Mesothelial cell of epicardium (in vitro differentiated cells): Measurements from ENCODE around the gene GALNT10. TPM values are rescaled to one million over a fixed set of nuclear protein-coding genes. Genes with fewer than 3 reads are reported as not detected.

Experiments
- DNase-seq, 2 experiments: peaks; one replicate each; pipeline ENCODE4 v3.0.0; 2021; ENCODE audit warnings: low spot score in 2 of 2; ENCODE audit not compliant: unreplicated experiment in 2 of 2
- H3K27ac Mint-ChIP-seq: 2 replicates; pipeline ENCODE4 v1.8.0; 2021; ENCODE audit warnings: mixed read lengths
- H3K27me3 Mint-ChIP-seq: 2 replicates; pipeline ENCODE4 v1.8.0; 2021; ENCODE audit warnings: low read depth, mixed read lengths
- H3K36me3 Mint-ChIP-seq: 2 replicates; pipeline ENCODE4 v1.8.0; 2021; ENCODE audit warnings: mixed read lengths
- H3K4me1 Mint-ChIP-seq: 2 replicates; pipeline ENCODE4 v1.8.0; 2021; ENCODE audit warnings: mixed read lengths
- H3K4me3 Mint-ChIP-seq: 2 replicates; pipeline ENCODE4 v1.8.0; 2021; ENCODE audit warnings: mild to moderate bottlenecking, moderate library complexity, mixed read lengths
- H3K9me3 Mint-ChIP-seq: 2 replicates; pipeline ENCODE4 v1.8.0; 2021; ENCODE audit warnings: mixed read lengths
- CTCF ChIP-seq: fragments of 200-600 bp; sonication (generic); IDR thresholded peaks from one replicate; pipeline ENCODE4 v1.5.0; 2021; ENCODE audit warnings: antibody characterized with exemption; ENCODE audit not compliant: unreplicated experiment
- microRNA-seq: library from miRNA; unstranded; fragments of <30 nt; microRNA quantifications from one replicate; pipeline ENCODE4 v1.2.0, GENCODE V29; 2021; ENCODE audit warnings: inconsistent platforms, mixed read lengths
- total RNA-seq: library from RNA; stranded (reverse); gene quantifications from 3 replicates; pipeline ENCODE4 v1.2.1, GENCODE V29; 2021

The GALNT10 gene
- total RNA-seq, 1 donor from 2014 or later, result 13.9 TPM

DNA sequence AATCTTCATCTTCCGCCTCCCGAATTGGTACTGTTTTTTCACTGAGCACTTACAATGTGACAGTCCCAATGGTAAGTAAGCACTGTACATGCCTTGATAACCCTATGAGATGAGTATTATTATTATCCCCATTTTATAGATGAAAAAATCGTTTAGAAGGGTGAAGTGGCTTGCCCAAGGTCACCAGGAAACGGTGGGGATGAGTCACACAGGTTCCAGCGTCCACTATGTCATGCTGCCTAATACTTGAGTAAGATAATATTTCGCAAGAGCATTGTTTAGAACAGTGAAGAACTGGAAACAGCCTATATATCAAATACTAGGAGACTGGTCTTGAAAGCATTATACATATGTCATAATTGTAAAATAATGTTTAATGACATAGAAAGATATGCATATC is 274.6 kb downstream of the GALNT10 start:
- no peak for DNase-seq
- Mint-ChIP-seq H3K4me3 (no peak overlapping the region), H3K4me1 (peaks cover 18% of the 10 kb centered on the region), H3K27me3 (no peaks in the 10 kb centered on the region), H3K36me3 (no peaks in the 10 kb centered on the region), H3K27ac (no peak overlapping the region), H3K9me3 (no peaks in the 10 kb centered on the region)
- TF ChIP-seq CTCF, result no peak

DNA sequence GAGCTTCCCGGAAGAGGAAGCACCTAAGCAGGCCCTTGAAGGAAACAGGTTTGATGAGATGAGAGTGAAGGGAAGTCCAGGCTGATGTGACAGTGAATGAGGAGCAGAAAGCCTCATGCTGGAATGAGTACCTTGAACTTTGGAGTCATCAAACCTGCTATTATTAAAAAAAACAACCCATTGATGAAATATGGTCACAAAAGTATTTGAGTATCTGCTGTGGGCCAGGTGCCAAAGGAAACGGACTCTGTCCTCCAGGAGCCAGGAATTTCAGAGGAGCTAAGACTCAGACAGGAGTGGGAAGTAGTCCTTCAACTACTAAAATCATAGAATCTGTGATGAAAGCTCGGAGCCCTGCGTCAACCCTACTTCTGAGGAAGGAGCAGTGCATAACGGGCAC is 275.6 kb downstream of the GALNT10 start:
- H3K27ac Mint-ChIP-seq, result no peak overlapping the region
- TF ChIP-seq CTCF, result no peak
- no peak overlapping the region for H3K4me3 Mint-ChIP-seq
- H3K4me1 Mint-ChIP-seq, result peaks cover 28% of the 10 kb centered on the region
- H3K9me3 Mint-ChIP-seq, result no peaks in the 10 kb centered on the region
- no peak for DNase-seq
- H3K27me3 Mint-ChIP-seq, result peaks cover 6% of the 10 kb centered on the region
- H3K36me3 Mint-ChIP-seq, result no peaks in the 10 kb centered on the region

DNA sequence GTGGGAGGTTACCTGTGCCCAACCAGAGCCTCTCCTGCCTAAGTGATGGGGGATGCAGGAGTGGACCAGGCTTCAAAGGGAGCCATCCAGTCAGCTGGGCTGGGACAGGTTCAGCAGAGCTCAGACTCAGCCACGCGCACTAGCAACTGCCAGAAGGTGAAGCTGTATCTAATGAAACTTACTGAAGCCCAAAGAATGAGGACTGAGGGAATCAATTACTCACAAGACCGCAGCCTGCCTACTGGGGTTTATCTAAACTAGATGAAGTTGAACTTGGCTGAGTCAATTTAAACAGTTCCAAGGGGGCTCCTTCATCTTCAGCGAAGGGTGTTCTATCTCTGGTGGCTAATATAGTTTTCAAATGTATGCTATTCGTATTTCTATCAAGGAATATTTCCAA is 276.1 kb downstream of the GALNT10 start:
- H3K27ac Mint-ChIP-seq, result no peak overlapping the region
- DNase-seq, result no peak
- H3K9me3 Mint-ChIP-seq, result no peaks in the 10 kb centered on the region
- peaks cover 6% of the 10 kb centered on the region for H3K27me3 Mint-ChIP-seq
- peaks cover 31% of the 10 kb centered on the region for H3K4me1 Mint-ChIP-seq
- no peaks in the 10 kb centered on the region for H3K36me3 Mint-ChIP-seq
- H3K4me3 Mint-ChIP-seq, result no peak overlapping the region
- TF ChIP-seq CTCF, result no peak

- peak; percentile 82 to 93 for DNase-seq
These were observed 277.3 kb downstream of the GALNT10 start for GRCh38 chr5:154467655-154468354.

DNA sequence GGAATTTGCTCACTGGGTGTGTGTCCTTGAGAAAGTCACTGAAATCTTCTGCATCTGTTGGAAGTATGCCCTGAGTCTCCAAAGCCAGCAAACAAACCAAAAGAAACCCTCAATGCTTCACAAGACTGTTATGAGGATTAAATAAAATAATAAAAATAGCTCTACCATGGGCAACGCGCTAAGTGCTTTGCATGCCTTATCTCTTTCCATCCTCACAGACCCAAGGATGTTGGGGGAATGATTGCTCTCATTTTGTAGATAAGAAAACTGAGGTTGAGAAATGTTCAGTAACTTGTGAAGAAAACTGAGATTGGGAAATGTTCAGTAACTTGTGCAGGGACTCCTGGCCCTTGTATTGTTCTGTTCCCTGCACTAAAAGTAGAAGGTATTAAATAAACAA is 279.6 kb downstream of the GALNT10 start:
- Mint-ChIP-seq H3K36me3 (peaks cover 3% of the 10 kb centered on the region), H3K4me1 (peaks cover 57% of the 10 kb centered on the region), H3K27ac (peak overlapping the region; percentile 31), H3K27me3 (peaks cover 33% of the 10 kb centered on the region), H3K9me3 (no peaks in the 10 kb centered on the region), H3K4me3 (no peak overlapping the region)
- no peak for TF ChIP-seq CTCF
- DNase-seq, result no peak

More at GRCh38 chr5:154467655-154468354, 277.3 kb downstream of the GALNT10 start:
- TF ChIP-seq CTCF, result peak; percentile 89
- Mint-ChIP-seq H3K4me1 (peaks cover 34% of the 10 kb centered on the region), H3K36me3 (no peaks in the 10 kb centered on the region), H3K9me3 (no peaks in the 10 kb centered on the region), H3K27me3 (peaks cover 10% of the 10 kb centered on the region), H3K27ac (no peak overlapping the region), H3K4me3 (no peak overlapping the region)

Small RNA genes within 50 kb of the gene (microRNA-seq; reads per million reads assigned to microRNA genes)
- gene MIR1294, result 2.9 reads per million, percentile 3 among the genes with 10 or more reads in this experiment

Other genes starting within 250 kb of the GALNT10 start
- 27.6 to 29.2 TPM (median 28.3 TPM) in 3 replicates for gene FAM114A2, start 151.8 kb upstream of the GALNT10 start, total RNA-seq
- 41.5 to 42.2 TPM (median 41.5 TPM) in 3 replicates for gene MFAP3, start 151.8 kb upstream of the GALNT10 start, total RNA-seq